ENCODE data around the gene SCAMP4. TPM values are rescaled to one million over a fixed set of nuclear protein-coding genes. Genes with fewer than 3 reads are reported as not detected.

Gene SCAMP4
- total RNA-seq, 1 experiment from 2014 or later: 48.7 TPM

GRCh38 chr19:1913781-1914577 lies 8.8 kb downstream of the SCAMP4 start:
- no TSS peak for BruUV-seq (replicated peaks)
- DNase-seq (ENCODE audit: unreplicated experiment): peak; percentile 38
- Mint-ChIP-seq H3K27me3 (ENCODE audit: insufficient read depth, unreplicated experiment) (no peaks in the 10 kb centered on the region), H3K27ac (ENCODE audit: low read depth, unreplicated experiment) (no peak overlapping the region), H3K9me3 (ENCODE audit: unreplicated experiment) (no peaks in the 10 kb centered on the region), H3K36me3 (ENCODE audit: insufficient read depth, unreplicated experiment) (peaks cover 17% of the 10 kb centered on the region), H3K4me1 (ENCODE audit: insufficient read depth, unreplicated experiment) (peaks cover 6% of the 10 kb centered on the region), H3K4me3 (ENCODE audit: unreplicated experiment) (no peak overlapping the region)
- TF ChIP-seq CTCF (IDR thresholded peaks at IDR 0.05; ENCODE audit: unreplicated experiment): no peak
- ChIA-PET CTCF (interaction anchor here (0.6 to 2.7 kb wide), 4 partner anchors 12 to 61 kb away, joined by 3 to 17 read pairs (median 3); no protein-coding TSS in a partner anchor), POLR2A (no interaction called here)
- intact Hi-C loops (cut with micrococcal nuclease): no loop called here

- CTCF ChIA-PET: interaction anchor here (0.6 to 2.7 kb wide), 3 partner anchors 14 to 62 kb away, joined by 3 to 17 read pairs (median 3); no protein-coding TSS in a partner anchor
- peaks cover 26% of the 10 kb centered on the region for H3K36me3 Mint-ChIP-seq (ENCODE audit: insufficient read depth, unreplicated experiment)
- H3K27ac Mint-ChIP-seq (ENCODE audit: low read depth, unreplicated experiment): no peak overlapping the region
- TF ChIP-seq CTCF (IDR thresholded peaks at IDR 0.05; ENCODE audit: unreplicated experiment): no peak
- intact Hi-C loops (cut with micrococcal nuclease): no loop called here
- no TSS peak for BruUV-seq (replicated peaks)
- no peaks in the 10 kb centered on the region for H3K9me3 Mint-ChIP-seq (ENCODE audit: unreplicated experiment)
- H3K27me3 Mint-ChIP-seq (ENCODE audit: insufficient read depth, unreplicated experiment): no peaks in the 10 kb centered on the region
- POLR2A ChIA-PET: interaction anchor here (0.5 kb wide), 1 partner anchor 46 kb away, joined by 3 read pairs; no protein-coding TSS in a partner anchor
- no peak overlapping the region for H3K4me3 Mint-ChIP-seq (ENCODE audit: unreplicated experiment)
- DNase-seq (ENCODE audit: unreplicated experiment): no peak
- H3K4me1 Mint-ChIP-seq (ENCODE audit: insufficient read depth, unreplicated experiment): peaks cover 6% of the 10 kb centered on the region
These were observed 9.7 kb downstream of the SCAMP4 start for GRCh38 chr19:1914826-1915341.

GRCh38 chr19:1917146-1917545 lies 11.9 kb downstream of the SCAMP4 start:
- H3K4me3 Mint-ChIP-seq (ENCODE audit: unreplicated experiment): no peak overlapping the region
- no peak for TF ChIP-seq CTCF (IDR thresholded peaks at IDR 0.05; ENCODE audit: unreplicated experiment)
- ChIA-PET POLR2A (no interaction called here), CTCF (no interaction called here)
- H3K27ac Mint-ChIP-seq (ENCODE audit: low read depth, unreplicated experiment): no peak overlapping the region
- no peaks in the 10 kb centered on the region for H3K27me3 Mint-ChIP-seq (ENCODE audit: insufficient read depth, unreplicated experiment)
- no peaks in the 10 kb centered on the region for H3K9me3 Mint-ChIP-seq (ENCODE audit: unreplicated experiment)
- BruUV-seq (replicated peaks): no TSS peak
- DNase-seq (ENCODE audit: unreplicated experiment): no peak
- intact Hi-C loops (cut with micrococcal nuclease): no loop called here
- peaks cover 45% of the 10 kb centered on the region for H3K36me3 Mint-ChIP-seq (ENCODE audit: insufficient read depth, unreplicated experiment)
- H3K4me1 Mint-ChIP-seq (ENCODE audit: insufficient read depth, unreplicated experiment): no peaks in the 10 kb centered on the region

GRCh38 chr19:1917926-1918325 lies 12.7 kb downstream of the SCAMP4 start:
- intact Hi-C loops (cut with micrococcal nuclease): no loop called here
- no peaks in the 10 kb centered on the region for H3K4me1 Mint-ChIP-seq (ENCODE audit: insufficient read depth, unreplicated experiment)
- CTCF ChIA-PET: no interaction called here
- TF ChIP-seq CTCF (IDR thresholded peaks at IDR 0.05; ENCODE audit: unreplicated experiment): no peak
- POLR2A ChIA-PET: no interaction called here
- H3K36me3 Mint-ChIP-seq (ENCODE audit: insufficient read depth, unreplicated experiment): peaks cover 51% of the 10 kb centered on the region
- no peaks in the 10 kb centered on the region for H3K9me3 Mint-ChIP-seq (ENCODE audit: unreplicated experiment)
- no peak for DNase-seq (ENCODE audit: unreplicated experiment)
- H3K27ac Mint-ChIP-seq (ENCODE audit: low read depth, unreplicated experiment): no peak overlapping the region
- no peak overlapping the region for H3K4me3 Mint-ChIP-seq (ENCODE audit: unreplicated experiment)
- H3K27me3 Mint-ChIP-seq (ENCODE audit: insufficient read depth, unreplicated experiment): no peaks in the 10 kb centered on the region
- BruUV-seq (replicated peaks): no TSS peak

All from MCF 10A (cell line).